ENCODE measurements around the gene THSD7A. TPM values are rescaled to one million over a fixed set of nuclear protein-coding genes. Genes with fewer than 3 reads are reported as not detected.

THSD7A gene
- total and polyA plus RNA-seq, 2 of the 4 experiments (the other 2 are of a cell fraction) = 0.02 to 0.18 TPM

DNA sequence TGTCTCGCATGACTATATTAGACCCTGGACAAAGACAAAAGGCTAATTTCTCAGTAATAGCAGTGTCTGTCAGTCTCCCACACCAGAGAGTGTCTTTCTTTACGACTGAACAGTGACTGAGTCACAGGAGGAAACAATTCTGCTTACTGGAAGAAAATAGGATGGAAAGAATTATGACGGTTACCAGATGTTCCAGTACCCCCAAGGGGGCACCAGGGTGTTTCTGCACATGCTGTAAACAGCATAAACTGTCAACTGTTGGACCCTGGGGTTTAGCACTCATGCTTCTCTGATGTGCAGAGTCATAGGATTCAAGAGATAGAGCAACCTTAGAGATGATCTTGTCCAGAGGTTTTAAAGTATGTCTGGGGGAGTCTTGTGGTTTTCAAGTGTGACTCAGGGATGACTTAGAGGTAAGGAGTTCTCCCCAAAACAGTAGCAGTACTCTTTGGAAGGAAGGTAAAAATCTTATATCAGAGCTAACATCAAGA is 291.7 kb downstream of the THSD7A start:
- Histone ChIP-seq H3K4me2 (ENCODE audit: low read depth, low read length) (no peak overlapping the region), H2AK9ac (replicated peaks; ENCODE audit: low read depth, low read length, poor library complexity) (no peak overlapping the region), H3K79me1 (ENCODE audit: low read depth in 1 of 2, low read length in 2 of 2) (no peaks in the 10 kb centered on the region), H2AK5ac (ENCODE audit: low read depth, low read length) (no peak overlapping the region), H3K9ac (ENCODE audit: low read depth, low read length) (no peak overlapping the region), H3K18ac (ENCODE audit: low read depth, low read length) (no peak overlapping the region), H2BK15ac (ENCODE audit: low read depth, low read length) (no peak overlapping the region), H4K8ac (ENCODE audit: low read depth in 2 of 2, low read length in 2 of 2) (no peak overlapping the region), H3K14ac (replicated peaks; ENCODE audit: low read depth, low read length) (no peak overlapping the region), H3K23ac (ENCODE audit: low read depth, low read length) (no peak overlapping the region), H3K27ac (ENCODE audit: insufficient read depth, low read length) (no peak overlapping the region), H3K56ac (ENCODE audit: extremely low read depth, insufficient read depth, low read length) (no peak overlapping the region), H2BK120ac (ENCODE audit: low read depth, low read length) (no peak overlapping the region), H3K9me3 (ENCODE audit: control insufficient read depth, insufficient read depth, low read length) (no peaks in the 10 kb centered on the region; the same call in 1 of the 2 replicates), H3K9me1 (ENCODE audit: insufficient read depth, low read length) (no peaks in the 10 kb centered on the region), H3K36me3 (ENCODE audit: control insufficient read depth, insufficient read depth, low read length) (no peaks in the 10 kb centered on the region), H3K27me3 (ENCODE audit: control insufficient read depth, insufficient read depth, low read length) (no peaks in the 10 kb centered on the region), H3K4me3 (ENCODE audit: insufficient read depth, low read depth, low read length) (no peak overlapping the region), H4K91ac (ENCODE audit: insufficient read depth, low read depth, low read length) (no peak overlapping the region), H3K4me1 (ENCODE audit: control insufficient read depth, insufficient read depth, low read length) (no peaks in the 10 kb centered on the region), H4K20me1 (ENCODE audit: insufficient read depth, low read length) (no peaks in the 10 kb centered on the region), H2BK20ac (ENCODE audit: low read depth, low read length) (no peak overlapping the region), H3K4ac (ENCODE audit: low read depth, low read length) (no peak overlapping the region), H2BK5ac (ENCODE audit: low read depth, low read length, poor library complexity, severe bottlenecking) (no peak overlapping the region), H2AFZ (replicated peaks; ENCODE audit: low read length, poor library complexity) (no peak overlapping the region), H4K5ac (ENCODE audit: low read depth, low read length) (no peak overlapping the region)
- dilution Hi-C loops (cut with HindIII; ENCODE audit: low sequenced_read_pairs, unreplicated experiment) = no loop called here
- WGBS, 2 experiments (ENCODE audit: extremely low coverage in 2 of 2, insufficient read length in 1 of 2) = no CpG with 5 or more reads among the region's 3 CpGs
- DNase-seq = no peak
- BruUV-seq (replicated peaks) = no TSS peak
- ChIA-PET CTCF (no interaction called here), POLR2A (ENCODE audit: unreplicated experiment) (no interaction called here)
- in situ Hi-C loops (cut with MboI; ENCODE audit: low sequenced_read_pairs) = no loop called here
- TF ChIP-seq USF2 (IDR thresholded peaks at IDR 0.05; ENCODE audit: low read depth, low read length) (no peak), POLR2A (IDR thresholded peaks at IDR 0.05; ENCODE audit: low read depth, low read length) (no peak), CEBPB (IDR thresholded peaks at IDR 0.05; ENCODE audit: low read depth, low read length) (no peak)
- ATAC-seq (ENCODE audit: low read depth) = no peak
- intact Hi-C loops (cut with micrococcal nuclease) = no loop called here

All from IMR-90 (cell line).